HG03521 (cell line): Measurements from ENCODE around the gene PPM1N.

ENCODE experiments used
- ATAC-seq: cut with Tn5 transposase; IDR thresholded peaks from one replicate; pipeline ENCODE4 v1.9.1; 2021; ENCODE audit warnings: mild to moderate bottlenecking, moderate library complexity; ENCODE audit not compliant: unreplicated experiment

Gene PPM1N

GRCh38 chr19:45498411-45499195 is at the start of gene PPM1N:
PPM1N (plus strand) TSS chr19:45498443; CDS start chr19:45498473, 30 bp downstream.
- ATAC-seq = no peak

- no peak for ATAC-seq
Observed at GRCh38 chr19:45448887-45449299, 49.4 kb upstream of the PPM1N start.

- no peak for ATAC-seq
Observed at GRCh38 chr19:45450012-45450333, 48.3 kb upstream of the PPM1N start.

- peak; percentile 13 for ATAC-seq
Observed at GRCh38 chr19:45451131-45451849, 47.0 kb upstream of the PPM1N start.

GRCh38 chr19:45451850-45452387 is 46.3 kb upstream of the PPM1N start:
- no peak for ATAC-seq

- ATAC-seq = no peak
Observed at GRCh38 chr19:45455707-45456499, 42.3 kb upstream of the PPM1N start.

GRCh38 chr19:45456500-45456815 is 41.8 kb upstream of the PPM1N start:
- ATAC-seq = no peak

GRCh38 chr19:45457776-45458175 is 40.5 kb upstream of the PPM1N start:
- ATAC-seq = no peak

- no peak for ATAC-seq
Observed at GRCh38 chr19:45460807-45461347, 37.4 kb upstream of the PPM1N start.

GRCh38 chr19:45462174-45462573 is 36.1 kb upstream of the PPM1N start:
- no peak for ATAC-seq

GRCh38 chr19:45463241-45463640 is 35.0 kb upstream of the PPM1N start:
- ATAC-seq = no peak

- no peak for ATAC-seq
Observed at GRCh38 chr19:45464274-45464673, 34.0 kb upstream of the PPM1N start.

- ATAC-seq = no peak
Observed at GRCh38 chr19:45464852-45465441, 33.3 kb upstream of the PPM1N start.

GRCh38 chr19:45467115-45467455 is 31.2 kb upstream of the PPM1N start:
- no peak for ATAC-seq

- peak; percentile 42 for ATAC-seq
Observed at GRCh38 chr19:45467456-45468158, 30.6 kb upstream of the PPM1N start, which contains the start of gene FOSB. FOSB (plus strand) TSS chr19:45467996; CDS start chr19:45468587, 591 bp downstream.

GRCh38 chr19:45468159-45468651 is 30.0 kb upstream of the PPM1N start:
- ATAC-seq = peak; percentile 8

- ATAC-seq = no peak
Observed at GRCh38 chr19:45468803-45469131, 29.5 kb upstream of the PPM1N start.

- ATAC-seq = peak; percentile 52
Observed at GRCh38 chr19:45469132-45469944, 28.9 kb upstream of the PPM1N start.
